ENCODE results near the gene ADD2. TPM values are rescaled to one million over a fixed set of nuclear protein-coding genes. Genes with fewer than 3 reads are reported as not detected.

The ADD2 gene
- total and polyA plus RNA-seq, 12 donors = 0.20 to 5.6 (median 1.9) TPM; not detected in 1

DNA sequence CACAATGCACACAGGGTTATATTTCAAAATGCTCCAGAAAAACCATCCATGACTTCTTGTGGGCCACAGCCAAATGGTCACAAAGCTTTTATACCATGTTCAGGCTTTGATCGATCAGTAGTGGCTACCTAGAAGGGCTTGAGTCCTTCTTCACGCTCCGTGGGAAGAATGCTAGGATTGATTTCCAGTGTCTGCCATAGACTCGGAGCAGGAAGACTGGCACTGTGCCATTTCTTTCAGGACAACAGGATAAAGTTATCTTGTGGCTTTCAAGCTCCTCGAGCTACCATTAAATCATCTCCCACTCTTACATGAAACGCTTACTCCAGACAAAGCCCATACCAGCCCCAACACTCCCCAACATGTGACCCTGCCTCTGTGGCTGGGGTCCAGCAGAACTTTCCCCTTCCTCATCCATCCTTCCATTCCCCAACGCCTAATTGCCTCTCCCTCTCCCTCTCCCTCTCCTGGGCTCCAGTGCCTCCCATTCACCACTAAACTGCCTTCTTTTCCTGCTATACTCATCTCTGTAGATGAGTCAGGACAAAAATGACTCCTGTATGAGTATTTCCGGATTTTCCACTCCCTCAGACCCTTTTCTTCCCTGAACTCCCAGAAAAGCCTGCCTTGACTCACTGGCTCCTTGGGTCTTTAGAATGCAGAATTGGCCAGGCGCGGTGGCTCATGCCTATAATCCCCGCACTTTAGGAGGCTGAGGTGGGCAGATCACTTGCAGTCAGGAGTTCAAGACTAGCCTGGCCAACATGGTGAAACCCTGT, 40.9 kb downstream of the ADD2 start:
- TF ChIP-seq, protein P1, sequence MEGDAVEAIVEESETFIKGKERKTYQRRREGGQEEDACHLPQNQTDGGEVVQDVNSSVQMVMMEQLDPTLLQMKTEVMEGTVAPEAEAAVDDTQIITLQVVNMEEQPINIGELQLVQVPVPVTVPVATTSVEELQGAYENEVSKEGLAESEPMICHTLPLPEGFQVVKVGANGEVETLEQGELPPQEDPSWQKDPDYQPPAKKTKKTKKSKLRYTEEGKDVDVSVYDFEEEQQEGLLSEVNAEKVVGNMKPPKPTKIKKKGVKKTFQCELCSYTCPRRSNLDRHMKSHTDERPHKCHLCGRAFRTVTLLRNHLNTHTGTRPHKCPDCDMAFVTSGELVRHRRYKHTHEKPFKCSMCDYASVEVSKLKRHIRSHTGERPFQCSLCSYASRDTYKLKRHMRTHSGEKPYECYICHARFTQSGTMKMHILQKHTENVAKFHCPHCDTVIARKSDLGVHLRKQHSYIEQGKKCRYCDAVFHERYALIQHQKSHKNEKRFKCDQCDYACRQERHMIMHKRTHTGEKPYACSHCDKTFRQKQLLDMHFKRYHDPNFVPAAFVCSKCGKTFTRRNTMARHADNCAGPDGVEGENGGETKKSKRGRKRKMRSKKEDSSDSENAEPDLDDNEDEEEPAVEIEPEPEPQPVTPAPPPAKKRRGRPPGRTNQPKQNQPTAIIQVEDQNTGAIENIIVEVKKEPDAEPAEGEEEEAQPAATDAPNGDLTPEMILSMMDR (IDR thresholded peaks at IDR 0.05) = no peak
- no peak for TF ChIP-seq POLR2A (IDR thresholded peaks at IDR 0.05)
- Histone ChIP-seq H3K27ac (no peak overlapping the region), H3K27me3 (no peaks in the 10 kb centered on the region), H3K4me1 (replicated peaks in 1 of 2) (no peaks in the 10 kb centered on the region), H3K36me3 (replicated peaks in 1 of 2) (no peaks in the 10 kb centered on the region), H3K9me3 (replicated peaks in 1 of 3) (no peaks in the 10 kb centered on the region), H3K4me3 (no peak overlapping the region)
- 72 to 80% (median 75%) methylated on average over 11 of the region's 11 CpGs for WGBS, 4 donors
- intact Hi-C loops (cut with DNase I) = no loop called here
- no peak for DNase-seq

DNA sequence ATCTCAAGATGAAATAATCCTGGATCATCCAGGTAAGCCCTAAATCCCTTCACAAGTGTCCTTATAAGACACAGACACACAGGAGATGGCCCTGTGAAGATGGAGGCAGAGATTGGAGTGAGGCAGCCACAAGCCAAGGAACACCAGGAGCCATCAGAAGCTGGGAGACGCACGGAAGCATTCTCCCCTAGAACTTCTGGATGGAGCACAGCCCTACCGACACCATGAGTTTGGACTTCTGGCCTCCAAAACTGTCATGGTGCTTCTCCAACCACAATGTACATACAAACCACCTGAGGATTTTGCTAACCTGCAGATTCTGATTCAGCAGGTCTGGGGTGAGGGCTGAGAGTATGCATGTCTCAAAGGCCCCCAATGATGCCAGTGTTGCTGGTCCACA, 42.5 kb downstream of the ADD2 start:
- H3K9me3 ChIP-seq (replicated peaks in 1 of 3) = no peaks in the 10 kb centered on the region
- WGBS, 4 donors = 94 to 100% (median 95%) methylated on average over 2 to 3 of the region's 3 CpGs
- intact Hi-C loops (cut with DNase I) = no loop called here
- no peaks in the 10 kb centered on the region for H3K27me3 ChIP-seq
- no peaks in the 10 kb centered on the region for H3K36me3 ChIP-seq (replicated peaks in 1 of 2)
- no peaks in the 10 kb centered on the region for H3K4me1 ChIP-seq (replicated peaks in 1 of 2)
- TF ChIP-seq, protein P1 (IDR thresholded peaks at IDR 0.05) = no peak
- TF ChIP-seq POLR2A (IDR thresholded peaks at IDR 0.05) = no peak
- H3K4me3 ChIP-seq = no peak overlapping the region
- no peak for DNase-seq
- no peak overlapping the region for H3K27ac ChIP-seq

DNA sequence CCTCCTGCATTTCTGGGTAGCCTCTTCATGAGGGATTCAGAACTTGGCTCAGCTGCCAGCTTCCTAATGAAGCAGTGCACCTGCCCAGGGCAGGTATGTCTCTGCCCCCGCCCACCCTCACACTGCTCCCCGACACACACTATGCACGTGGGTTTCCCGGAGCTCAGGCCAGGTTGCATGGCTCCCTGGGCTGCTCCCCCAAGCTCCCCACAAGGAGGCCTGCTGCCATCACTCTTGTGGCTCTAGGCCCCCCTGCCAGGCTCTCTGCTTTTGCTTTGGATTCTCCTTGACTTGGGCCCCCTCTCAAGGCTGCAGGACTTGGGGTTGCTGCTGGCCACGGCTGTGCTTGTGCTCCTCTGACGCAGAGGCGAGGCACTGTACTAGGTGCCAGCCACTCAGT, 43.6 kb downstream of the ADD2 start:
- TF ChIP-seq POLR2A (IDR thresholded peaks at IDR 0.05) = no peak
- TF ChIP-seq, protein P1 (IDR thresholded peaks at IDR 0.05) = no peak
- WGBS, 4 donors = 80 to 92% (median 83%) methylated on average over 2 to 7 of the region's 7 CpGs
- H3K36me3 ChIP-seq (replicated peaks in 1 of 2) = no peaks in the 10 kb centered on the region
- H3K4me3 ChIP-seq = no peak overlapping the region
- intact Hi-C loops (cut with DNase I) = no loop called here
- no peak for DNase-seq
- H3K9me3 ChIP-seq (replicated peaks in 1 of 3) = no peaks in the 10 kb centered on the region
- H3K27ac ChIP-seq = no peak overlapping the region
- no peaks in the 10 kb centered on the region for H3K4me1 ChIP-seq (replicated peaks in 1 of 2)
- no peaks in the 10 kb centered on the region for H3K27me3 ChIP-seq

DNA sequence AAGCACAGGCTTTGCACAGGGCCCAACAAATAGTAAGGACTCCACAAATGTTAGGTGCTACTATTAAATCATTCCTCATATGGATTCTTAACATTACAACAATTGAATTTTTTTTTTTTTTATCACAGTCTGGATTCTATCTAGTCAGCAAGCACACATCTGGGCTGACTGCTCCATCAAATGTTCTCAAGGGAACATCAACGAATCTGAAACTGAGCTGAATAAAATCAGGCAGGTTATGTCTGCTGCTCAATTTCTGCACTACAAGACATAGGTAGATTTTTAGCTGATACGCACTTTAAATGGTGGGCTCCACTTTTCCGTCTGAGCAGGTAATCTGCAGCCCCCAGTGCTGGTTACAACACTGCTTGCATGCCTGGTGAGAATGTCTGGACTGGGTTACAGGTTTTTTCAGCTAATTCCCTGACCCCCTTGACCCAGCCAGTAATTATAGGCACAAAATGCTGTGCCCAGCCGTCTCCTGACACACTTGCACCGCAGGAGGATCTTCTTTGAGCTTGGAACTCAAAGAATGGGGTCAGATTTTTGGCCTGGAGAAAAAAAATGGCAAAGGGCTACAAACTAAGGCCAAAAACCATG, 44.6 kb downstream of the ADD2 start:
- Histone ChIP-seq H3K36me3 (replicated peaks in 1 of 2) (no peaks in the 10 kb centered on the region), H3K4me1 (replicated peaks in 1 of 2) (no peaks in the 10 kb centered on the region), H3K27me3 (no peaks in the 10 kb centered on the region), H3K9me3 (replicated peaks in 1 of 3) (no peaks in the 10 kb centered on the region), H3K4me3 (no peak overlapping the region), H3K27ac (no peak overlapping the region)
- intact Hi-C loops (cut with DNase I) = no loop called here
- TF ChIP-seq POLR2A (IDR thresholded peaks at IDR 0.05) = no peak
- TF ChIP-seq, protein P1 (IDR thresholded peaks at IDR 0.05) = no peak
- no peak for DNase-seq
- WGBS, 4 donors = 81 to 93% (median 84%) methylated on average over 4 to 5 of the region's 5 CpGs

Data from adrenal gland (tissue), 12 donors.